ENCODE data around the gene OTUB2. TPM values are rescaled to one million over a fixed set of nuclear protein-coding genes. Genes with fewer than 3 reads are reported as not detected.
A peak's percentile ranks its signal among the peaks of the same experiment; 100 is the strongest.
"Not testable (repeated sequence)": the region's sequence is repeated elsewhere in the genome, so short reads cannot be mapped to it uniquely, and the experiment has no call there.

Gene OTUB2
- total RNA-seq, 2 donors from 2014 or later: 6.3 to 6.7 TPM

GRCh38 chr14:94059998-94060397 is 33.9 kb downstream of the OTUB2 start:
- Mint-ChIP-seq H3K9me3 (no peaks in the 10 kb centered on the region), H3K27ac (no peak overlapping the region), H3K36me3 (ENCODE audit: low read depth) (peaks cover 67% of the 10 kb centered on the region), H3K4me3 (no peak overlapping the region), H3K4me1 (peaks cover 14% of the 10 kb centered on the region), H3K27me3 (ENCODE audit: insufficient read depth) (no peaks in the 10 kb centered on the region)
- no peak overlapping the region for H3K9ac ChIP-seq (ENCODE audit: extremely low read depth, low read length, poor library complexity, severe bottlenecking)
- WGBS, 2 experiments (ENCODE audit: insufficient coverage in 1 of 2, insufficient read length in 1 of 2): 91 to 93% methylated on average over 5 of the region's 5 CpGs
- H3K4me1 ChIP-seq (ENCODE audit: control insufficient read depth, insufficient read depth, low read length): no peaks in the 10 kb centered on the region
- no peak overlapping the region for H3K27ac ChIP-seq (ENCODE audit: low read depth, low read length)
- TF ChIP-seq CTCF (conservative IDR thresholded peaks at IDR 0.05): no peak
- no peak overlapping the region for H3K4me3 ChIP-seq (ENCODE audit: low read length)
- peaks cover 80% of the 10 kb centered on the region for H3K36me3 ChIP-seq (ENCODE audit: control insufficient read depth, insufficient read depth, low read length)
- no peaks in the 10 kb centered on the region for H3K27me3 ChIP-seq (ENCODE audit: control insufficient read depth, insufficient read depth, low read length, poor library complexity, severe bottlenecking)
- no peak for DNase-seq
- no peaks in the 10 kb centered on the region for H3K9me3 ChIP-seq (ENCODE audit: control insufficient read depth, low read length)

GRCh38 chr14:94062344-94062940 is 36.3 kb downstream of the OTUB2 start:
- H3K4me1 ChIP-seq (ENCODE audit: control insufficient read depth, insufficient read depth, low read length): peaks cover 3% of the 10 kb centered on the region
- H3K4me3 ChIP-seq (ENCODE audit: low read length): no peak overlapping the region
- 82 to 87% methylated on average over 6 to 9 of the region's 9 CpGs for WGBS, 2 experiments (ENCODE audit: insufficient coverage in 1 of 2, insufficient read length in 1 of 2)
- Mint-ChIP-seq H3K27me3 (ENCODE audit: insufficient read depth) (no peaks in the 10 kb centered on the region), H3K36me3 (ENCODE audit: low read depth) (peaks cover 45% of the 10 kb centered on the region), H3K4me1 (peaks cover 37% of the 10 kb centered on the region), H3K9me3 (peaks cover 2% of the 10 kb centered on the region), H3K4me3 (no peak overlapping the region), H3K27ac (peak overlapping the region; percentile 77)
- H3K27me3 ChIP-seq (ENCODE audit: control insufficient read depth, insufficient read depth, low read length, poor library complexity, severe bottlenecking): no peaks in the 10 kb centered on the region
- peak; percentile 76 for DNase-seq
- H3K9ac ChIP-seq (ENCODE audit: extremely low read depth, low read length, poor library complexity, severe bottlenecking): no peak overlapping the region
- no peaks in the 10 kb centered on the region for H3K9me3 ChIP-seq (ENCODE audit: control insufficient read depth, low read length)
- H3K27ac ChIP-seq (ENCODE audit: low read depth, low read length): no peak overlapping the region
- TF ChIP-seq CTCF (conservative IDR thresholded peaks at IDR 0.05): no peak
- H3K36me3 ChIP-seq (ENCODE audit: control insufficient read depth, insufficient read depth, low read length): peaks cover 56% of the 10 kb centered on the region

GRCh38 chr14:94066089-94066676 is 40.0 kb downstream of the OTUB2 start:
- Mint-ChIP-seq H3K4me1 (peaks cover 40% of the 10 kb centered on the region), H3K9me3 (peaks cover 40% of the 10 kb centered on the region), H3K27me3 (ENCODE audit: insufficient read depth) (no peaks in the 10 kb centered on the region), H3K36me3 (ENCODE audit: low read depth) (peaks cover 42% of the 10 kb centered on the region), H3K4me3 (peak overlapping the region; percentile 18), H3K27ac (peak overlapping the region; percentile 71)
- H3K27ac ChIP-seq (ENCODE audit: low read depth, low read length): no peak overlapping the region
- H3K4me1 ChIP-seq (ENCODE audit: control insufficient read depth, insufficient read depth, low read length): peaks cover 3% of the 10 kb centered on the region
- peaks cover 18% of the 10 kb centered on the region for H3K36me3 ChIP-seq (ENCODE audit: control insufficient read depth, insufficient read depth, low read length)
- peak overlapping the region; percentile 24 for H3K4me3 ChIP-seq (ENCODE audit: low read length)
- 33 to 85% methylated on average over 1 to 8 of the region's 8 CpGs for whole genome bisulfite sequencing, 2 experiments (ENCODE audit: insufficient coverage in 1 of 2, insufficient read length in 1 of 2)
- TF ChIP-seq CTCF (conservative IDR thresholded peaks at IDR 0.05): peak; percentile 34
- peaks cover 35% of the 10 kb centered on the region for H3K9me3 ChIP-seq (ENCODE audit: control insufficient read depth, low read length)
- DNase-seq: peak; percentile 65
- H3K27me3 ChIP-seq (ENCODE audit: control insufficient read depth, insufficient read depth, low read length, poor library complexity, severe bottlenecking): no peaks in the 10 kb centered on the region
- no peak overlapping the region for H3K9ac ChIP-seq (ENCODE audit: extremely low read depth, low read length, poor library complexity, severe bottlenecking)

GRCh38 chr14:94072076-94072475 is 45.9 kb downstream of the OTUB2 start:
- H3K4me1 Mint-ChIP-seq; H3K4me3 ChIP-seq (ENCODE audit: low read length); H3K4me3 Mint-ChIP-seq; H3K27ac ChIP-seq (ENCODE audit: low read depth, low read length); H3K27ac Mint-ChIP-seq; H3K9ac ChIP-seq (ENCODE audit: extremely low read depth, low read length, poor library complexity, severe bottlenecking); H3K4me1 ChIP-seq (ENCODE audit: control insufficient read depth, insufficient read depth, low read length); DNase-seq; H3K27me3 ChIP-seq (ENCODE audit: control insufficient read depth, insufficient read depth, low read length, poor library complexity, severe bottlenecking); H3K27me3 Mint-ChIP-seq (ENCODE audit: insufficient read depth): not testable (repeated sequence)
- peaks cover 67% of the 10 kb centered on the region for H3K36me3 Mint-ChIP-seq (ENCODE audit: low read depth)
- Histone ChIP-seq H3K9me3 (ENCODE audit: control insufficient read depth, low read length) (peaks cover 73% of the 10 kb centered on the region), H3K36me3 (ENCODE audit: control insufficient read depth, insufficient read depth, low read length) (peaks cover 15% of the 10 kb centered on the region)
- H3K9me3 Mint-ChIP-seq: peaks cover 72% of the 10 kb centered on the region
- 94 to 97% methylated on average over 3 of the region's 3 CpGs for WGBS, 2 experiments (ENCODE audit: insufficient coverage in 1 of 2, insufficient read length in 1 of 2)

Data from endodermal cell (in vitro differentiated cells).